ENCODE results near the gene CIT. TPM values are rescaled to one million over a fixed set of nuclear protein-coding genes. Genes with fewer than 3 reads are reported as not detected.

The CIT gene
- total and polyA plus RNA-seq, 9 of the 15 experiments (the other 6 are each of a cell fraction or from before 2014, with no cell fraction given): 1.1 to 46.7 (median 21.3) TPM

- no peak for TF ChIP-seq ZNF518B (CRISPR knock-in tag; IDR thresholded peaks at IDR 0.05)
- TF ChIP-seq MAFF (IDR thresholded peaks at IDR 0.05; ENCODE audit: low read length): no peak
- TF ChIP-seq CBFA2T2 (conservative IDR thresholded peaks at IDR 0.05): peak; percentile 73
- no peak for TF ChIP-seq ZNF699 (CRISPR knock-in tag; IDR thresholded peaks at IDR 0.05; ENCODE audit: insufficient replicate concordance)
- TF ChIP-seq PML (IDR thresholded peaks at IDR 0.05; ENCODE audit: low read length): no peak; the same call in 1 of the 2 replicates
- TF ChIP-seq DNMT1 (IDR thresholded peaks at IDR 0.05): no peak
- TF ChIP-seq FOS (IDR thresholded peaks at IDR 0.05; ENCODE audit: extremely low read depth, insufficient read length): no peak
- no peak for TF ChIP-seq TGIF2 (CRISPR knock-in tag; IDR thresholded peaks at IDR 0.05)
- TF ChIP-seq HOMEZ (CRISPR knock-in tag; IDR thresholded peaks at IDR 0.05): no peak
- no peak for TF ChIP-seq POLR2H (tag; IDR thresholded peaks at IDR 0.05; ENCODE audit: low read depth)
- peak; percentile 69 for TF ChIP-seq TEAD4 (IDR thresholded peaks at IDR 0.05; ENCODE audit: low read length)
- TF ChIP-seq TEAD4 (CRISPR knock-in tag; IDR thresholded peaks at IDR 0.05; ENCODE audit: borderline replicate concordance): no peak
- no peak for TF ChIP-seq NR2C2 (CRISPR knock-in tag; IDR thresholded peaks at IDR 0.05)
- TF ChIP-seq NR2C2 (tag; IDR thresholded peaks at IDR 0.05): peak; percentile 53
- no peak for TF ChIP-seq JUNB (CRISPR knock-in tag; conservative IDR thresholded peaks at IDR 0.05)
- no peak for TF ChIP-seq HDAC8 (tag; IDR thresholded peaks at IDR 0.05)
- TF ChIP-seq PPARD (CRISPR knock-in tag; IDR thresholded peaks at IDR 0.05): no peak
- TF ChIP-seq ETV6 (IDR thresholded peaks at IDR 0.05; ENCODE audit: borderline replicate concordance in 1 of 2, low read depth in 2 of 2, low read length in 1 of 2): no peak
- TF ChIP-seq ETV6 (CRISPR knock-in tag; IDR thresholded peaks at IDR 0.05; ENCODE audit: borderline replicate concordance): no peak
- TF ChIP-seq PTRF (tag; IDR thresholded peaks at IDR 0.05): no peak
- TF ChIP-seq MNT (conservative IDR thresholded peaks at IDR 0.05): no peak
- TF ChIP-seq ZNF766 (CRISPR knock-in tag; conservative IDR thresholded peaks at IDR 0.05): no peak
- TF ChIP-seq SNIP1 (IDR thresholded peaks at IDR 0.05; ENCODE audit: low read depth): no peak
- TF ChIP-seq POLR2A (conservative IDR thresholded peaks at IDR 0.05): 0 out of 2 replicates have a peak, but pooled peaks have one; percentile 33
- peak; percentile 54 for TF ChIP-seq HNRNPLL (IDR thresholded peaks at IDR 0.05; ENCODE audit: low read depth, low read length, poor library complexity, severe bottlenecking)
- TF ChIP-seq RBFOX2 (IDR thresholded peaks at IDR 0.05; ENCODE audit: low read depth, low read length): no peak
Measured at GRCh38 chr12:119672194-119672593, 204.9 kb downstream of the CIT start (continued).

Data from K562 (cell line).